Measurements from ENCODE around the gene TPD52L3.

The TPD52L3 gene

DNA sequence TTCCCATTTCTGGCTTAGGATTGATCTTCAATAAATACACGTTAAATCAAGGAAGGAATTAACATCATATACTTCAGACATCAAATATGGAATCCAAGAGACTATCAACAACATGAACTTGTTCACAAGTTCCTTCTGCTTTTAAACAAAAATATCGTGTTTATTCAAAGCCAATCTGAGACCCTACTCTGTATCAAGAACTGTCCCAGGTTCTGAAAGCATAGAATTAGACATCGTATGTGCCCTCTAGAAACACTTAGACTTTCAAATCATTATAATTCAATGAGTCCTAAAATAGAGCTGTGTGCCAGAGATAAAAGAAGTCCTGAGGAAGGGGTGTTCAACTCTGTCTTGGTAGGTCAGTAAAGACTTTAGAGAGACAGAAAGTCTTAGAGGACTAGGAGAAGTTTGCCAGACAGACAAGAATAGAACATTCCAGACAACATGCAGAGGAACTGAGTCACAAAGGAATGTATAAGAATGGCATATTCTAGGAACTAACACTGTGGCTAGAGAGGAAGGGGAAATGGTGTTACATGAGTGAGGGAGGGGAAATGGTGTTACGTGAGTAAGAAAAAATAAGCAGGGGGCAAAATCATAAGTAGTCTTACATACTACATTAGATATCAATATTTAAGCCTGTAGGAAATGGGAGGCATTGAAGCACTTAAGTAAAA is 2.9 kb downstream of the TPD52L3 start:
- H3K27ac ChIP-seq (ENCODE audit: low read depth, low read length): no peak overlapping the region
- no peaks in the 10 kb centered on the region for H3K36me3 ChIP-seq (ENCODE audit: control insufficient read depth, low read length)
- H3F3A ChIP-seq (ENCODE audit: control insufficient read depth, insufficient read depth): no peaks in the 10 kb centered on the region
- H3K9me3 ChIP-seq (ENCODE audit: control insufficient read depth, insufficient read depth, low read length): peaks cover 17% of the 10 kb centered on the region
- no peaks in the 10 kb centered on the region for H3K9me2 ChIP-seq (replicated peaks; ENCODE audit: control insufficient read depth, low read length)
- no peaks in the 10 kb centered on the region for H4K20me1 ChIP-seq (ENCODE audit: control insufficient read depth, insufficient read depth, low read depth, low read length)
- TF ChIP-seq, protein P1, sequence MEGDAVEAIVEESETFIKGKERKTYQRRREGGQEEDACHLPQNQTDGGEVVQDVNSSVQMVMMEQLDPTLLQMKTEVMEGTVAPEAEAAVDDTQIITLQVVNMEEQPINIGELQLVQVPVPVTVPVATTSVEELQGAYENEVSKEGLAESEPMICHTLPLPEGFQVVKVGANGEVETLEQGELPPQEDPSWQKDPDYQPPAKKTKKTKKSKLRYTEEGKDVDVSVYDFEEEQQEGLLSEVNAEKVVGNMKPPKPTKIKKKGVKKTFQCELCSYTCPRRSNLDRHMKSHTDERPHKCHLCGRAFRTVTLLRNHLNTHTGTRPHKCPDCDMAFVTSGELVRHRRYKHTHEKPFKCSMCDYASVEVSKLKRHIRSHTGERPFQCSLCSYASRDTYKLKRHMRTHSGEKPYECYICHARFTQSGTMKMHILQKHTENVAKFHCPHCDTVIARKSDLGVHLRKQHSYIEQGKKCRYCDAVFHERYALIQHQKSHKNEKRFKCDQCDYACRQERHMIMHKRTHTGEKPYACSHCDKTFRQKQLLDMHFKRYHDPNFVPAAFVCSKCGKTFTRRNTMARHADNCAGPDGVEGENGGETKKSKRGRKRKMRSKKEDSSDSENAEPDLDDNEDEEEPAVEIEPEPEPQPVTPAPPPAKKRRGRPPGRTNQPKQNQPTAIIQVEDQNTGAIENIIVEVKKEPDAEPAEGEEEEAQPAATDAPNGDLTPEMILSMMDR (IDR thresholded peaks at IDR 0.05; ENCODE audit: low read depth, low read length, poor library complexity, severe bottlenecking): no peak
- no peak for TF ChIP-seq EZH2phosphoT487 (IDR thresholded peaks at IDR 0.05; ENCODE audit: borderline replicate concordance, low read length)
- H3K4me2 ChIP-seq (ENCODE audit: low read length): no peak overlapping the region
- H3K4me1 ChIP-seq (ENCODE audit: control insufficient read depth, low read length): peaks cover 31% of the 10 kb centered on the region
- no peaks in the 10 kb centered on the region for H3K79me2 ChIP-seq (ENCODE audit: control insufficient read depth, low read length)
- H3K27me3 ChIP-seq (ENCODE audit: control insufficient read depth, low read length): no peaks in the 10 kb centered on the region
- no peak overlapping the region for H3K4me3 ChIP-seq (ENCODE audit: low read length)

DNA sequence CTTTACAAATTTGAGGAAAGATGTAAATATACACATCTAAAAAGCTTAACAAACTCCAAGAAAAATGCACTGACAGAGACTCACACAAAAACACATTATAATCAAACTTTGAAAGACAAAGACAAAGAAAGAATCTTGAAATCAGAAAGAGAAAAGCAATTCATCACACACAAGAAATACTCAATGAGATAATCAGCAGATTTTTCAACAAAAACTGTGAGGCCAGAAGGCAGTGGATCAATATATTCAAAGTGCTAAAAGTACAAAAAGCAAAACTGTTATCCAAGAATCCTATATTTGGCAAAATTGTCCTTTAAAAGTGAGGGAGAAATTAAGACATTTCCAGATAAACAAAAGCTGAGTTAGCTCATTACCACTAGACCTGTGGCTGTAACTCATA is 6.1 kb downstream of the TPD52L3 start:
- Histone ChIP-seq H3K9me2 (replicated peaks; ENCODE audit: control insufficient read depth, low read length) (no peaks in the 10 kb centered on the region), H3K79me2 (ENCODE audit: control insufficient read depth, low read length) (no peaks in the 10 kb centered on the region), H3K4me2 (ENCODE audit: low read length) (no peak overlapping the region), H3K9me3 (ENCODE audit: control insufficient read depth, insufficient read depth, low read length) (peaks cover 14% of the 10 kb centered on the region), H3K27ac (ENCODE audit: low read depth, low read length) (no peak overlapping the region), H3K4me1 (ENCODE audit: control insufficient read depth, low read length) (peaks cover 8% of the 10 kb centered on the region), H3K27me3 (ENCODE audit: control insufficient read depth, low read length) (no peaks in the 10 kb centered on the region), H3K36me3 (ENCODE audit: control insufficient read depth, low read length) (no peaks in the 10 kb centered on the region), H3K4me3 (ENCODE audit: low read length) (no peak overlapping the region), H3F3A (ENCODE audit: control insufficient read depth, insufficient read depth) (no peaks in the 10 kb centered on the region), H4K20me1 (ENCODE audit: control insufficient read depth, insufficient read depth, low read depth, low read length) (no peaks in the 10 kb centered on the region)
- no peak for TF ChIP-seq EZH2phosphoT487 (IDR thresholded peaks at IDR 0.05; ENCODE audit: borderline replicate concordance, low read length)
- TF ChIP-seq, protein P1 (IDR thresholded peaks at IDR 0.05; ENCODE audit: low read depth, low read length, poor library complexity, severe bottlenecking): no peak

DNA sequence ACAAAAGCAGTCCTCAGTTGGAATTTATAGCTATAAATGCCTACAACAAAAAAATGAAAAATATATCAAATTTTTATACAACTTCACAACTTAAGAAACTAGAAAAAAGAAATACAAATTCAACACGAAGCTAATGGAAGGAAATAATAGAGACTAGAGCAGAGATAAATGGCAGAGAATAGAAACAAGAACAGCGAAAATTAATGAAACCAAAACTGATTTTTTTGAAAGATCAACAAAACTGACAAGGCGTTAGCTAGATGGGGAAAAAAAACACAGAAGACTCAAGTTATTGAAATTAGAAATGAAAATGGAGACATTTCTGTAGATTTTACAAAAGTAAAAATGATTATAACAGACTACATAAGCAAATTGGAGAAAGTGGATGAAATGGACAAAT is 20.6 kb downstream of the TPD52L3 start:
- Histone ChIP-seq H3K9me3 (ENCODE audit: control insufficient read depth, insufficient read depth, low read length) (no peaks in the 10 kb centered on the region), H3K4me3 (ENCODE audit: low read length) (no peak overlapping the region), H3K4me1 (ENCODE audit: control insufficient read depth, low read length) (peaks cover under 1% of the 10 kb centered on the region; the same call in 1 of the 2 replicates), H3K36me3 (ENCODE audit: control insufficient read depth, low read length) (no peaks in the 10 kb centered on the region), H3F3A (ENCODE audit: control insufficient read depth, insufficient read depth) (no peaks in the 10 kb centered on the region), H4K20me1 (ENCODE audit: control insufficient read depth, insufficient read depth, low read depth, low read length) (no peaks in the 10 kb centered on the region), H3K79me2 (ENCODE audit: control insufficient read depth, low read length) (no peaks in the 10 kb centered on the region), H3K9me2 (replicated peaks; ENCODE audit: control insufficient read depth, low read length) (no peaks in the 10 kb centered on the region), H3K4me2 (ENCODE audit: low read length) (no peak overlapping the region), H3K27ac (ENCODE audit: low read depth, low read length) (no peak overlapping the region), H3K27me3 (ENCODE audit: control insufficient read depth, low read length) (no peaks in the 10 kb centered on the region)
- TF ChIP-seq, protein P1 (IDR thresholded peaks at IDR 0.05; ENCODE audit: low read depth, low read length, poor library complexity, severe bottlenecking): no peak
- TF ChIP-seq EZH2phosphoT487 (IDR thresholded peaks at IDR 0.05; ENCODE audit: borderline replicate concordance, low read length): no peak

All from DOHH2 (cell line).